Gastrocnemius medialis (tissue), 4 donors: ENCODE results near the gene ENTPD8. TPM values are rescaled to one million over a fixed set of nuclear protein-coding genes. Genes with fewer than 3 reads are reported as not detected.

Experiments used
- ATAC-seq, 2 donors: fragments of 150-250 bp; one replicate each; pipeline ENCODE4 v1.9.1; 2016
- DNase-seq, 2 donors: peaks; one replicate each; pipeline ENCODE4 v3.0.0-alpha.2; 2019
- H3K27ac ChIP-seq, 4 donors: fragments of 200-600 bp; sonication (generic); 1 replicate in 1 of 4; 2 replicates in 3 of 4; pipeline ENCODE4 v1.5.1; 2016 to 2018; ENCODE audit warnings: mild to moderate bottlenecking in 2 of 4, moderate library complexity in 1 of 4
- H3K27me3 ChIP-seq, 3 donors: fragments of 200-600 bp; sonication (generic) in 2 of 3; 1 replicate in 1 of 3; 2 replicates in 2 of 3; pipeline versions ENCODE4 v1.5.1 to v1.6.0; 2016 to 2019; ENCODE audit warnings: mild to moderate bottlenecking in 1 of 3, moderate library complexity in 1 of 3
- H3K36me3 ChIP-seq, 2 donors: fragments of 200-600 bp; sonication (generic) in 1 of 2; one replicate each; pipeline ENCODE4 v1.5.1; 2017 to 2018
- H3K4me1 ChIP-seq, 2 donors: fragments of 200-600 bp; sonication (generic) in 1 of 2; one replicate each; pipeline ENCODE4 v1.5.1; 2016 to 2017; ENCODE audit warnings: mild to moderate bottlenecking in 2 of 2
- H3K4me3 ChIP-seq, 4 donors: fragments of 200-600 bp; sonication (generic) in 3 of 4; 1 replicate in 1 of 4; 2 replicates in 3 of 4; pipeline ENCODE4 v1.5.1; 2016 to 2019; ENCODE audit warnings: mild to moderate bottlenecking in 2 of 4
- H3K9me3 ChIP-seq, 3 donors: fragments of 200-600 bp; sonication (generic) in 2 of 3; 1 replicate in 1 of 3; 2 replicates in 2 of 3; pipeline ENCODE4 v1.5.1; 2016 to 2019
- CTCF ChIP-seq, 5 experiments: fragments of 450-650 bp in 3 of 5; fragments of 200-600 bp in 2 of 5; sonication (generic) in 2 of 5; IDR thresholded peaks in 4 of 5; conservative IDR thresholded peaks in 1 of 5; 1 replicate in 4 of 5; 2 replicates in 1 of 5; pipeline ENCODE4 v1.5.1; 2016 to 2019; ENCODE audit warnings: antibody characterized with exemption in 5 of 5, mild to moderate bottlenecking in 3 of 5, moderate library complexity in 3 of 5
- POLR2A ChIP-seq, 2 donors: fragments of 450-650 bp; IDR thresholded peaks; one replicate each; pipeline ENCODE4 v1.6.1; 2017; ENCODE audit warnings: antibody characterized with exemption in 2 of 2, mild to moderate bottlenecking in 2 of 2, moderate library complexity in 2 of 2
- in situ Hi-C, 4 donors: fragments of 200-750 bp; cut with MboI; loops; one replicate each; pipeline versions ENCODE4 v1.15.0 to v1.8.0; 2017; ENCODE audit warnings: low sequenced_read_pairs in 4 of 4
- intact Hi-C: fragments of 100-400 bp; cut with DNase I; formaldehyde crosslinking; loops from one replicate; pipeline ENCODE4 v1.15.1; 2023; ENCODE audit warnings: low total_unique reads
- total RNA-seq, 4 donors: library from RNA; depleted of rRNA; stranded (reverse); fragments of >200 nt; gene quantifications; one replicate each; pipeline versions ENCODE4 v1.1.0 to v1.2.3, GENCODE V29; 2016

ENTPD8 gene
- total RNA-seq, 4 donors from 2014 or later: 0.23 TPM; not detected in 3

DNA sequence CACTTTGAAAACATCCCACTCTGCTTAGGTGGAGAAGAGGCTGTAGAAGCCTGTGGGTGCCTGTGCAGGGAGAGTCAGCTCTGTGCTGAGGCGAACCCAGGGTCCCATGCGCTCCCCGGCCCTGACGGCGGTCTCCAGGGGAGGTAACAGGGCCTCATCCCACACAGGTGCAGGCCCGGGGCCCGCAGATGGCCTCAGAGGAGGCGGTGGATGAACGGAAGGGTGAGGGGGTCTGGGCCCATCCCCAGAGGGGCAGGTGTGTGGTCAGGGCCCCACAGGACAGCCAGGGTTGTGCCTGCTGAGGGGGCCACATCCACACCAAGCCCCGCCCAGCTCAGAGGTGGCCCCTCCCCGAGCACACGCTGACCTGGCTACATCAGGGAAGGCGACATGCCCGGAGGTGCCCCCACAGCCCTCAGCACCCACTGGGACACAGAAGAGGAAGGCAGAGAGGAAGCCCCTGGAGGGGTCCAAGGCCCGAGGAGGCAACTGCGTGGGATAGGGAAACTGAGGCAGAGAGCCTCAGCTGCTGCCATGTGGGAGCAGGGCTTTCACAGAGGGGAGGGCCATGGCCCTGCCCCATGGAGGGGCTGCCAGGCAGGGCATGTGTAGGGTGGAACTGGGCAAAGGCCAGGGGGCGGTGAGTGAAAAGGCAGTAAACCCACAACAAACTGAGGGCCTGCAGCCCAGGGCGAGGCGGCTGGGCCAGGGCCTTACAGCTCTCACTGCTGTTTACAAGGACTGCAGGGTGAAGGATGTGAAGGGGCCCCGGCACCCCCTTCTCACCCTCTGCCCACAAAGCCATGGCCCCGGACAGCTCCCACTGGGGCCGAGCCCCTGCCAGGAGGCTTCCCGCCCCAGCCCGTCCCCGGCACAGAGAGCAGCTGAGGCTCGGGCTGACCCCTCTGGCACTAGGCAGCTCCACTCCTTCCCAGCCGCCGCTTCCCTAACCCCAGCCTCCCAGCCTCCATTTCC is 47.7 kb downstream of the ENTPD8 start:
- Histone ChIP-seq H3K36me3 (no peaks in the 10 kb centered on the region), H3K4me3 (no peak overlapping the region), H3K4me1 (peaks cover 5% of the 10 kb centered on the region in 2 donors), H3K27me3 (no peaks in the 10 kb centered on the region), H3K27ac (no peak overlapping the region), H3K9me3 (no peaks in the 10 kb centered on the region)
- intact Hi-C loops (no loop called here), in situ Hi-C loops (no loop called here)
- ATAC-seq (no peak), DNase-seq (no peak)
- no peak for TF ChIP-seq CTCF (IDR thresholded peaks at IDR 0.05 in 4 of 5, conservative IDR thresholded peaks at IDR 0.05 in 1 of 5)
- no peak for TF ChIP-seq POLR2A (IDR thresholded peaks at IDR 0.05)

- TF ChIP-seq CTCF (IDR thresholded peaks at IDR 0.05 in 4 of 5, conservative IDR thresholded peaks at IDR 0.05 in 1 of 5) (no peak), POLR2A (IDR thresholded peaks at IDR 0.05) (no peak)
- Histone ChIP-seq H3K9me3 (no peaks in the 10 kb centered on the region), H3K4me1 (peaks cover 5% of the 10 kb centered on the region in 2 donors), H3K36me3 (no peaks in the 10 kb centered on the region), H3K27ac (no peak overlapping the region), H3K4me3 (no peak overlapping the region), H3K27me3 (no peaks in the 10 kb centered on the region)
- intact Hi-C loops (no loop called here), in situ Hi-C loops (no loop called here)
- ATAC-seq (no peak), DNase-seq (no peak)
These were observed 48.7 kb downstream of the ENTPD8 start for GRCh38 chr9:137392232-137393007.

GRCh38 chr9:137391411-137391754 is 49.8 kb downstream of the ENTPD8 start:
- Histone ChIP-seq H3K4me1 (peaks cover 5% of the 10 kb centered on the region in 2 donors), H3K9me3 (no peaks in the 10 kb centered on the region), H3K36me3 (no peaks in the 10 kb centered on the region), H3K4me3 (peak overlapping the region in 1 of 4 donors; percentile 13), H3K27ac (peak overlapping the region; percentile 54 to 72 (median 66)), H3K27me3 (no peaks in the 10 kb centered on the region)
- no peak for DNase-seq
- intact Hi-C loops (no loop called here), in situ Hi-C loops (no loop called here)
- peak; percentile 33 to 42 for ATAC-seq
- no peak for TF ChIP-seq CTCF (IDR thresholded peaks at IDR 0.05 in 4 of 5, conservative IDR thresholded peaks at IDR 0.05 in 1 of 5)
- TF ChIP-seq POLR2A (IDR thresholded peaks at IDR 0.05): no peak

DNA sequence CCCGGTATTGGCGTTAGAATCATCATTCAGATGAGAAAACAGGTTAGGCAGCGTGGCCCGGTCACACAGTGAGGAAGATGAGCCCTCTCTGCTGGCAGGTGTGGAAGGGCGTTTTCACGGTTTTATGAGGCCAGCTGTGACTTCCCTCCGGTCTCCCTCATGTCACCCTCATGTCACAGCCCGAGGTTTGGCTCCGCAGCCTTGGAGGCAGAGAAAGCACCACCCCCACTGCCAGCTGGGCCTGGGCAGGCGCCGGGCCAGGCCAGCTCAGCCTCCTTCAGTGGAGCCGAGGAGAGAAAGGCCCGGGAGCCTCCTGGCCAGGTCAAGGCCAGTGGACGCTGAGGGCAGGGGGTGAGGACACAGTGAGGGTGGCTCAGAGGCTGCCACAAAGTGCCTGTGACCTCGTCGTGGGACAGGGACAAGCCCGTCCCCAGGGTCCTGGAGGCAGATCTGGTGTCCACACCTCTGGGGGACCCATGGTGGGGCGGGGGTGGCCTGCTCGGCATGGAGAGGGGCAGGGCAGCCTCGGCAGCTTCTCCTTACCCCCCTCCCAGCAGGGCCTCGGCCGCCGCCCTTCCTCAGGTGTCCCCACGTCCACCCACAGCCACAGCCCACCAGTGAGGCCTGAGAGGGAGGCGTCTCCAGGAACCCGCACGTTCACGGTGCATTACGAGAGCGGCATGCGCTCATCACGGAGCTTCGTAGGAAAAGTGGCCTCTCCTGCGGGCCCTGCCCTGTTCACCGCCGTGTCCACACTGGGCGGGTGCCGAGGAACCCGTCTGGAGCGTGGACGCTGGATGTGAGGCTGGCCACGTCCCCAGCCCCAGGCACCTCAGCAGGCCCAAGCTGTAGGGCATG is 50.4 kb downstream of the ENTPD8 start:
- Histone ChIP-seq H3K4me1 (peaks cover 5% of the 10 kb centered on the region in 2 donors), H3K36me3 (no peaks in the 10 kb centered on the region), H3K9me3 (no peaks in the 10 kb centered on the region), H3K27me3 (no peaks in the 10 kb centered on the region), H3K27ac (peak overlapping the region; percentile 54 to 72 (median 66)), H3K4me3 (peak overlapping the region in 1 of 4 donors; percentile 13)
- intact Hi-C loops (no loop called here), in situ Hi-C loops (no loop called here)
- ATAC-seq (peak; percentile 37 to 51), DNase-seq (peak in 1 of 2 donors; percentile 40)
- TF ChIP-seq CTCF (IDR thresholded peaks at IDR 0.05 in 4 of 5, conservative IDR thresholded peaks at IDR 0.05 in 1 of 5) (no peak), POLR2A (IDR thresholded peaks at IDR 0.05) (no peak)
